Measurements from ENCODE around the gene NUCKS1.
"Not testable (repeated sequence)": the region's sequence is repeated elsewhere in the genome, so short reads cannot be mapped to it uniquely, and the experiment has no call there.

NUCKS1 gene

DNA sequence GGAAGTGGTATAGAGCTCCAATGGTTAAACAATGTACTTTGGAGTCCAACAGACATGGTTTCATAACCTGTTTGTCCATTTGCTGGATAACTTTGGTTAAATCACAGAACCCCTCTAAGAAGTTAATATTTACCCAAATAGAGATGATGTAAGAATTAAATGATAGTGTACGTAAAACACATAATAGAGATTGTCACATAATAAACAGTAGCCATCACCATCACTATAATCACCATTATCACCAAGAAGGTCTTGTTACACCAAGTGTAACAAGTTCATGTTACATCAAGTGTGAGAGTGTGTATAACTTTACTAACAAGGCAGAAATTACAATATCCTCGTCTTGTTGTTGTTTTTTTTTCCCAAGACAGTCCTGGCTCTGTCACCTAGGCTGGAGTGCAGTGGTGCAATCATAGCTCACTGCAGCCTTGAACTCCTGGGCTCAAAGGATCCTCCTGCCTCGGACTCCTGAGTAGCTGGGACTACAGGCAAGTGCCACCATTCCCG lies 23.3 kb downstream of the NUCKS1 start:
- DNase-seq: no peak

DNA sequence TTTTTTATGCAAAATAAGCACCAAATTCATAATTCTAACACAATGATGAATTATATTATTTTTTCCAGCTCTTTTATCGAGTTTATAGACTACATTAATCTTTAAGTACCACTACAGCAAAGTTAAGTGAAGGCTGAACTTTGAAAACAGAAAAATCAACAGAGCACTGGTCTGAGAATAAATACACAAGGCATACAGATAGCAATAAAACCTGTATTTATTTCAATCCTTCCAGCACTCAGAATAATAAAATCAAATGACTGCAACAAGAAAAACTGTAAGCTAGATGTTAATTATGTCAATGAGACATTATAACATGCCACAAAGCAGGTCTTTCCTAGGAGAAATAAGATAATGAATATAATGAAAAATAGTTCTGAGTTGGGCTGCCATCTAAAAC lies 24.5 kb downstream of the NUCKS1 start:
- no peak for DNase-seq

DNA sequence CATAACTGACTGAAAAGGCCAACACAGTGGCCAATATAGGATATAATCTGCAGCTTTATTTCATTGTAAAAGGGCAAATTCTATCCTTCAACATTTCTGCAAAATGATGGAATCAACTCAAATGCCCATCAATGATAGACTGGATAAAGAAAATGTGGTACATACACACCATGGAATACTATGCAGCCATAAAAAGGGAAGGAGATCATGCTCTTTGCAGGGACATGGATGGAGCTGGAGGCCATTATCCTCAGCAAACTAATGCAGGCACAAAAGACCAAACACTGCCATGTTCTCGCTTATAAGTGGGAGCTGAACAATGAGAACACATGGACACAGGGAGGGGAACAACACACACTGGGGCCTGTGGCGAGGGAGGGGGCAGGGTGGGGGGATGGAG lies 29.2 kb downstream of the NUCKS1 start:
- not testable (repeated sequence) for DNase-seq

DNA sequence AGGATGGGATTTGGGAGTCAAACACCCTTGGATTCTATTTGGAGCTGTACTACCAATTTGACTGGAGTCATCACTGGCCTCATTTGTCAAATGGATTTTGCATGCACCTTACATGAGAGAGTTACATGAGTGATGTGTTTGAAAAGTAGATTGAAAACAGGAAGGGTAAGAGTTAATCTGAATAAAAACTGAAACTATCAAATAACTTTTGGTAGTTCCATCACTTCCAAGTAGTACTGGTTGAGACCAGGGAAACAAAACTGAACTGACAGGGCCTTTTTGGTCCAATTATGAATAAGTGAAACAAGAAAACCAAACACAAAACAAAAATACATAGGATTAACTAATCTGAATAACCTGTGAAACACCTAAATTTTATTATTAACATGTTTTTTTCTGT lies 30.2 kb downstream of the NUCKS1 start:
- DNase-seq: no peak

DNA sequence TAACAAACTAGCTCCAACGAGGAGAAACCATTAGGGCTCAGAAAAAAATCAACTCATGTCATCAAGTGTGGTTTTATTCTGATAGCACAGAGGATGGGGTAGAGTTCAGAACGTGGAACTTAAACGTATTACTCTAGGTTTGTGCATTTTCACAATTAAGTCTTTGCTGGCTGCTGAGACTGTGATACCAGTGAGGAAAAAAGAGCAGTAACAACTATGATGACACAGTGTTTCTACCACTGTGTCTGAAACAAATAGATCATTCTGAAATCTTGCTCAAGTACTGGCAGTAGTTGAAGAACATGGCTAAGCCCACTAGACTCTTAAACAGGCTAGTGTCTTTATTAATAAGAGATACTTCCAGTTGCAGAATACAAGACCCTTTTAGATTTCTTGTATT lies 31.0 kb downstream of the NUCKS1 start:
- DNase-seq: no peak

DNA sequence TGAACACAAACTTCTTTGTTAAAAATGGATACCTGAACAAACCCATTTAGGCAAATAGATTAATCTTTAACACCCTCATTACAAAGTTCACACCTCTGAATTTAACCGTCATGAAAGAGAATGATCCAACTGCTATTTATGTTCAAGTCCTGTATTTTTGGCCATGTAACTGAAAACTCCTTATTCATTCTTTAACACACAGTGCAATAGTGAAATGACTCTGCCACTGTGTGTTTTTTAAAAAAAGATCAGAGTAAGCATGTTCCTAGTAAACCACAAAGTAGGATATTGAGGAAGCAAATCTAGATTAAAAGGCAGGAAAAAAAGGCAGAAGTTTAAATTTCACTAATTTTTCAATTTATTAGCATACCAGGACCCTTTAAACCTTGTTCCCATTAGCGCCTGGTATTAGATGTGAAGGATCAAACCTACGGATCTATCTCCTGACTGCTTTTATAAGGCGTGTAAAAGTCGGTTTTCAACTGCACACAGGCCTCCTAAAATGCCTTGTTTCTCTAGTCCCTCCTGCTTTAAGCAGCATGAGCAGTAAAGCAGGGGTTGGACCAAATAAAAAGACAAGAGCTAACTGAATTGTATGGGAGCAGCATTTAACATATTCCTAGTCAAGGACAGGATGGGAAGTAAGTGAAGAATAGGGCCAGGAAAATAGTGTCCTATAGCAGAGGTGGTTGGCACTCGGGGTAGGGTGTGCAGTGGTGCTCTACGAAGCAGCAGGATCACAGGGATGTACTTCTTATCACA lies 33.4 kb downstream of the NUCKS1 start:
- DNase-seq: no peak

DNA sequence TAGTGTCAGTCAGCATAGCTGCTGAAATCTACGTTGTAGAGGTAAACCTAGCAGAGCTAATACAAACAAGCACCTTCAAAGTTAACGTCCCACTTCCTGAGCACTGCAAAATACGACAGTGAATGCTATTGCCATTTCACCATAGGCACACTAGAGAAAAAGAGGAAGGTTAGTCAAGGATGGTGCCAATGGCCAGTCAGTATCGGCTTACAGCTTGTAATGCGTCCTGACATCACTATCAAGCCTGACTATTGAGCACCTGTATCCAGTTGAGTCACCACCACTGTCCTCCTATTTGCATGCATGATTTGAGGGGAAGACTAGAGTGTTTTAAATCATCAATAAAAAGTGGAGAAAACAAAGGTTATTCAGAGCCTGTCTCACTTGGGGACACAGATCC lies 34.4 kb downstream of the NUCKS1 start:
- no peak for DNase-seq

DNA sequence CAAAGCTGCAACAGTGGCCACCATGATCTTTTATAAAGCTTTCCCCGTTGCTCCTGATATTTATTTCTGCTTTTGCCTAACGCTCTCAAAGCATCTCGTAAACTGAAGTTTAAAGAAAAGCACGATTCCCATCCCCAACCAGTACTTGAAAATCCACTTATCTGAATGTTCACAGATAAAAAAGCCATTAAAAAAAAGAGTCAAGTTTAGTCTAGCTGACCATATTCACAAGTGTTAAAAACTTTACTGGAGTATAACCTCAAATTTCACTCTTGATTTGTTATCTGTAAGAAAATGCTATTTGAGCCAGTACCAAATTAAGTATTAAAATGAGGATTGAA lies 35.1 kb downstream of the NUCKS1 start:
- no peak for DNase-seq

DNA sequence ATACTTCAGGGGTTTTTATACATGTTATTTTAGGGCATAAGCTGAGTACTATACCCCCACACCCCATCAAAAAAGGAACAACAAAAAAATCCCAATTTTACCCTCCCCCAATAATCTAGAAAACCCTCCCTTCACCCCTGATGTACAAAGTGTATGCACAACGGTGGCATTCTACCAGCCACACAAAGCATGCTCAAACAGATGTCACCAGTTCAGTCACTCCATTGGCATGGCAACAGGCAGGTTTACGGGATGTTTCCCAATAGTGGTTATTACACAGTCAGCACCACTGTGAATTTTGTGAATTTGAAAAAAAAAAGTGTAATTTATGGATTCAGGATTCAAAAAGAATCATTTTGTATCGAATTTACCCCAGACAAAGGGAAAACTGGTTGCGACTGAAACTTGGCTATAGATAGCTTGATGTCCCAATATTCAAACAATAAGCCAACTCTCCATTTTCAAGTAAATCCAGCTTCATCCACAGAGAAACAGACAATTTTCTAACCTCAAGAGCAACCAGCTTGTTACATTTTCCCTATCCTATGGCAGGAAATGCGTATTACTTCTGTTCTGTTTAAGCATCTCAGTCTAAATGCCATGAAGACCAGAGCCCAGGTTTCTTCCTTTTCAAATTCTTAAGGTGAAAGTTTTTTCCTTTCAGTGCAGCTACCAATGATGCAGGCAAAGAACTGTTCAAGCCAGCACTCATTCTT lies 35.6 kb downstream of the NUCKS1 start:
- no peak for DNase-seq

DNA sequence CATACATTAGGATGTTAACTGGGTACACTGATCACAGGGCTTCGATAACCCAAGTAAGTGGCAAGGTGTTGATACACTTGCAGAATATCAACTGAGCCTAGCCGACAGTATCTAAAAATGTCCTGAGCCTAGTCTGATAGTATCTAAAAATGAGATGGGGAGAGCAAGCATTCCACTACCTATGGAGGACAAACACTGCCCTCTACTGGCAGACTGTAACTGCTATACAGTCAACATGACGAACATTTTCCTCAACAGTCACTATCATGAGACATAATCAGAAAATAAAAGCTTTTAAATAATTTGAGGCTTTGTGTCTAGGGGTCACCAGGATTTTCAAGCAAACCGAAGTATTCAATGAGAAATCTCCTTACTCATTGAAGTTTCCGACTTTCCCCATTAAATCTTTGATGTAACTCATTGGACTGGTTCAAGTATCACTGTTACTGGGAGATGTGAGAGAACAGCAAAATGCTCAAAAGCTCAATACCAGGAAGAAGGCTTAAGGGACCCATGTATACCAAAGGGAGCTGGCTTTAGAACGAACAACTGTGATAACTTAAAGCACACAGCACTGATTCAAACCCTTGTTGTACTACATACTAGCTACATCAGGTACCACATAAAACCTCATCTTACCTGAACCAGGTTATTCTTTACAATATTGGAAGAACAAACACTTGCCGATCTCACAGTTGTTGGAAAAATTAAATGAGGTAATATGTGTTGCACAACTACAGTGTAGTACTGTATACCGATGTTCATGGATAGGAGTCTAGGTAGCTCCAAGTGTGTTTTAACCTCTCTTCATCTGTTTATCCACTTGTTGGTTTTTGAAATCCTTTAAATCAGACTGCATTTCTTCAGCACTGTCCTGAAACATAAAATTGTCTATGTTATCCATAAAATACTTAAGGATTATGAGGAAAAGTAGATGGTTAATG lies 38.6 kb downstream of the NUCKS1 start:
- peak; percentile 27 for DNase-seq

DNA sequence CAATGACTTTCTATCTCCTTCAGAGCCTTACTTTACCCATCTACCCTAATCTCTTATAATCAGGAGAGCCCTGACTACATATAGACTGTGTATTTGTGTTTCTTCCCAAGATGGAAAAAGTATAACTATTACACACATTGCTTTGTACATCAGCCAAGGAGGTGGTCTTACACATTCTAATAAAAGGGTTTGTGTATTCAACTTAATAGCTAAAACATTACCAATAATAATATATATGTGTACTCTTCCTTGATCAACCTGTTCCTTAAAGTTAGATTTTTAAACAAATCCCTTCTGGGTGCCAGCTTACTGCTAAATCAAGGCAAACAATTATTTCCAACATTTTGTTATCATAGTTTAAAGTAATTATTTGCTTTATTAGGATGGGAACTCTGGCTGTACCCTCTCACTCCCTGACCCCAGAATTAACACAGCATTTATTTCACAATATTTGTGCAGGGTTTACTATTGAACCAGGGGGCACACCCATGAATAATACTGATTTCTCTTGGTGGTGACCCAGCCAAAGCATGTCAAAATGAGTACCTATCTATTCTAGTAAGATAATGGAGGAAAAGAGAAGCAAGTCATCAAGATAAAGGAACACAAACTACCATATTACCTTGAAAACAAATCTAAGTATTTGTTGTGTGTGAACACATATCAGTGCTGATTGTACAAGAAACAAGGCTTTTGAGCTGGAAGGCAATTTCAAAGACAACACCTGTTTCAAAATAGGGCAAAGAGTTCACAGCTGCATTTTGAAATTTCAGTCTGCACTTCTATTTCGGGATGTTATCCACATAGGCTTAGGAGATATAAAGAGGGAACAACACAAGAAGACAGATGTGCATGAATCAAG lies 39.5 kb downstream of the NUCKS1 start:
- DNase-seq: no peak

DNA sequence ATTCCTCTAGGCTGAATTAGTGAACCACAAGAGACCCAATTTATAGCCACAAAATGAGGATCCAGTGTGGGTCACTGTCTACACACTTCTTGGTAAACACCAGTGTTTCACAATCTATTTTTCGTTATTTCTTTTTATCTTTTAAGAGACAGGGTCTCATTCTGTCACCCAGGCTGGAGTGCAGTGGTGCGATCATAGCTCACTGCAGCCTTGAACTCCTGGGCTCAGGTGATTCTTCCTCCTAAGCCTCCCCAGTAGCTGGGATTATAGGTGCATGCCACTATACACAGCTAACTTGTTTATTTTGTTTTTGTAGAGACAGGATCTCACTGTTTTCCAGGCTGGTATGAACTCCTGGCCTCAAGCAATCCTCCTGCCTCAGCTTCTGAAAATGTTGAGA lies 40.3 kb downstream of the NUCKS1 start:
- DNase-seq: no peak

DNA sequence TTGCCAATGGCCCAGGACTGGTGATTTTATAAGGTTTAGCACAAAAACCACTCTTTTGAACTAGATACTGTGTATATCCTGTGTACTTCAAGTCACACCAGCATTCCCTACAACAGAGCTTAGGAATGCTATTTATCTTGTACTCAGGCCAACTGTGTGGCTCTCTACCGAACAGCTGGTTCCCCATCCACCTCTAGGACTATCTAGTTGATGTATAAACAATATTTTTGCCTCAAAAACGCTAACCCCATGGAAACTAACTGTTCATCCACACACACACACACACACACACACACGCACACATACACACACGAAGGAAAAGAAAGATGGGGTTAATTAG lies 41.0 kb downstream of the NUCKS1 start:
- no peak for DNase-seq

DNA sequence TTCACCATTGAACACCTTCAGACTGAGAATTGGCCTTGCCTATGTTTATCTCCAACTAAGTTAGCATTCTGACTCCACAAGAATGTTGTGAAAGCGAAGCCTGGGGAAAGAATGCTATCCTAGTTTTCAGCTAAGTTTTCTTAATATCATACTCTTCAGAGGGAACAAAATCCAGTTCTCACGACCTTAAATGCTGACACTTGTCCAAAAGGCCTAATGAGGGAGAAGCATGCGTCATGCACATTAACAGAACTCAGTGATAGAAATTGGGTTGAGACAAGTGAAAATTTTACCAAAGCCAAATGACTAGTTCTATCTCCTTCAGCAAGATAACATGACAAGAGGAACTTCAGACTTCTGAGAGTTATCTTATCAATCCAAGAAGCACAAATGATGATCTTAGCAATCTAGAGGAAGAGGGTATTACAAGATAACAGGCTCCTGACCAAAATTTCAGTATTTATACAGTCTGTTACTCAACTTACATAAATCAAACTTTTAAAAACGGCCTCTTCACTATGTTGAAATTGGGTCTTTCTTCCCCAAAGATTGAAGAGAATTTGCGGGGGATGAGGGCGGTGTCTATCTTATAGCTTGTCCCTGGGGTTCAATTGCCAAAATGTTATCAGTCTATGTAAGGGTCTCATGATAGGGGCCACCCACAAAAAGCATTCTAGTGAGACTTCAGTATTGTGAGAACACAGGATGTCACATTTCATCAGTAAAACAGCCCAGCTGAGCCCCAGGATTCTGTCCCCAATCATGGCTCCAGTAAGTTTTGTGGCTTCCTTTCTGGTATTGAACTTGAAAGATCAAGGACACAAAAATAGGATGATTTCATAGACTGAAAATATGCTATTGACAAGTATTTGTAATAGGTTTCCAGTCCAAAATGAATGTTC lies 43.1 kb downstream of the NUCKS1 start:
- DNase-seq: no peak

DNA sequence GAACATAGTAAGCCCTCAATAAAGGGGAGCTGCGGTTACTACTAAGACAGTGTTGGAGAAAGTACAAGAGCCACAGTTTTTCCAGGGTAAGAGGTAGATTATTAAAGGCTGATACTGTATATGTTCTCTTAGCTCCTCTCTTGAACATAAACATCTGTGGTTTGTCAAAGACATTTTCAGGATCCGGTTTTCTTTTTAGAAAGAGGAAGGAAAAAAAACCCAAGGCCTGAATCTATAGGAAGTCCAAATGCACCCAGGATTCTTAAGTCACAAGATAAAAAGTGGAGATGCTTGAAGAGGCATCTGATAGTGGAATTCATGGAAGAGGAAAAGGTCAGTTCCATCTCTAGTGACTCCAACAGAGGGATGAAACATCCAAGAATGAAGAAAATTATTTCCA lies 45.1 kb downstream of the NUCKS1 start:
- no peak for DNase-seq

DNA sequence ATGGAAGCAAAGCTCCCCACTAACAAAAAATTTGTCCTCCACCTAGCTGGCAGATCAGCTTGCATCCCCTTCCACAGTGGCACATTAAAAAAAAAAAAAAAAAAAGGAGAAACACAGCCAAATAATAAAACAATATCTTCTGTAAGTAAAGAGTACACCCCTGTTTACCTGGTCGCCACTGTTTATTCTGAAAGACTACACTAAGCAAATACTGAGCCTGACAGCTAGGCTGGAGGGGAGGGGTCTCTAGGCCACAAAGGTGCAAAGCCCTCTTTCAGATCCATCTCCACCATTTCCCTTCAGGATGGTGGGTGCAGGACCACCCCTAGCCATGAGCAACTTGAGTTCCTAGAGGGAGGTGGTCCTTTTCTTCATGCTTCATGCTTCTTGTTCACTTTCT lies 46.9 kb downstream of the NUCKS1 start:
- DNase-seq: no peak

DNA sequence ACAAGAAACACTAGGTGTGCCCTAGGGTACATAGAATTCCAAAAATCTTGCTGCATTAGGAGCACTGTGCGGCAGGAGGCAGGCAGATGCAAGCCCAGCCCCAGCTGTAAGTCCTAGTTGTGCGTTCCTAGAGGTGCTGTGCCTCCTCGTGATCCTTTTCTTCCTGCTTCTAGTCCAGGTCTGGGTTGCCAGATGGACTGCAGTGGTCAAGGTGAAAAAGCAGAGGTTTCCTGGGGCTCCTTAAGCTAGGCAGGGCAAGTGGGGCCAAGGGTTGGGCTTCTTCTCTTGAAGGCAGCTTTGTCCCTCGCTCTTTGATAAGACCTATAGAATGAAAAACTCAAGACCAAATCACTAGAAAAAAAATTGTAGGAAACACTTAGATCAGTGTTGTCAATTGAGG lies 48.1 kb downstream of the NUCKS1 start:
- DNase-seq: no peak

DNA sequence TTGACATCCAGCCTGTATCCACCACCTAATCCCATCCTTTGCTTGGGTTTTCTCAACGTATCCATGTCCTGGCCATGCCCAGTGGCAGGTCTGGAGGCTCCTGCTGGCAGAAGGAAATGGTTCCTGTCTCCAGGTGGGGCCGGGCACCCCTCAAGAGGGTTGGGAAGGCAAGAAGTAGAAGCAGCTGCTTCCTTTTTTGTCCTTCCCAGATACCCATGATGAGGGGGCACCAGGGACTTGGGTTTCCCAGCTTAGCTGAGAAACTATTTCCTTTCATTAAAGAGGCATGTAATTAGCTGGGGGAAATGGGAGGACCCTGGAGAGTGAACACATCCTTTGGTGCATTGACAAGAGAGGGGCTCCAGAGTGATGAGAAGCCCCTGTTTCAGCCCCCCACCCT lies 48.6 kb downstream of the NUCKS1 start:
- DNase-seq: no peak

DNA sequence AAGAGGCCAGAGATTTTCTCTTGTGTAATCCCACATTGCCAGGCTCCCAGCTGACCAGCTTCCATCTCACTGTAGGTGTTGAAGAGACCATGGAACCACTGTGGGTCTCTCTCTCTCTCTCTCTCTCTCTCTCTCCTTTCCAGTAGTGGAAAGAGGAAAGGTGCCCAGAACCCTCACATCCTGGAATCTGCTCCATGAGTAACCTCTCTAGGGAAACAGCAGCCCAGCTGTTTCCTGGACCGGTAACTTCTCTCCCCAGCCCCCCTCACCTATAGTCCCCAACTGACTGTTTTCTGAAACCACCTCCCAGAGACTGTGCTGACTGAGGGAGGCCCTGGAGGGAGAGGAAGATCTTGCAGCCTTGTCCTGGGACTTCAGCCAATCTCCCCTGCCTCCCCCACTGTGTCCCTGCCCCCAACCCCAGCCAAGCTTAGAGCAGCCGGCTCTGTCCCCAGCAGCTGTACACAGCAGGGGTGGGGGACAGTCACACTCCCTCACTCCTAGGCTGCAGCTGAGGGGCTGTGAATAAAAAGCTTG lies 49.0 kb downstream of the NUCKS1 start:
- DNase-seq: no peak

DNA sequence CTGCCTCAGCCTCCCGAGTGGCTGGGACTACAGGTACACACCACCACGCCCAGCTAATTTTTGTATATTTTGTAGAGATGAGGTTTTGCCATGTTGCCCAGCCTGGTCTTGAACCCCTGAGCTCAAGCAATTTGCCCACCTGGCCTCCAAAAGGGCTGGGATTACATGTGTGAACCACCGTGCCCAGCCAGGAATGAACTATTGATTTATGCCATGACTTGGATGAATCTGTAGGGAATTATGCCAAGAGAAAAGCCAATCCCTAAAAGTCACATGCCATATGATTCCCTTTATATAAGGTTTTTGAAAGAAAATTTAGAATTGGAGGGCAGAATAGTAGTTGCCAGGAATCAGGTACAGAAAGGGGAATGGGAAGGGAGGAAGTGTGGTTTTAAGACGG lies 50.6 kb downstream of the NUCKS1 start:
- no peak for DNase-seq

DNA sequence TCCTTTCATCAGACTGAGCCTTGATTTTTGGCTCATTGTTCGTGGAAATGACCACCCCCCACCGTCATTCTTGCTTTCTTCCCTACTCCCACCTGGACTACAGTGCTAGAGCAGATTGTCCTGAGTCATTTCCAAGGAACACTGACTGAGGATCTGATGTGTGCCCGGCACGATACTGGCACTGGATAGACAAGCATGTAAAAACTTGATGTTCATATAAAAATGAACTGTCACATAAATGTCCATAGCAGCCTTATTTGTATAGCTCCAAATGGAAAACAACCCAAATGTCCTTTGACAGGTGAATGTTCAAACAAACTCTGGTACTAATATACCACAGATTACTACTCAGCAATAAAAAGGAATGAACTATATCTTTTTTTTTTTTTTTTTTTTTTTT lies 51.1 kb downstream of the NUCKS1 start:
- DNase-seq: no peak

All from stimulated activated CD4-positive, alpha-beta T cell treated with anti-CD3 and anti-CD28 coated beads, Interleukin-4, amount 100 ng/mL, for 1 hour (primary cell).